GM19324 (cell line): ENCODE measurements around the gene MLLT10.
A peak's percentile ranks its signal among the peaks of the same experiment; 100 is the strongest.
"Not testable (repeated sequence)": the region's sequence is repeated elsewhere in the genome, so short reads cannot be mapped to it uniquely, and the experiment has no call there.

Source experiments
- ATAC-seq: cut with Tn5 transposase; IDR thresholded peaks from one replicate; pipeline ENCODE4 v1.9.1; 2021; ENCODE audit warnings: mild to moderate bottlenecking, moderate library complexity; ENCODE audit not compliant: unreplicated experiment, low FRiP score

MLLT10 gene

DNA sequence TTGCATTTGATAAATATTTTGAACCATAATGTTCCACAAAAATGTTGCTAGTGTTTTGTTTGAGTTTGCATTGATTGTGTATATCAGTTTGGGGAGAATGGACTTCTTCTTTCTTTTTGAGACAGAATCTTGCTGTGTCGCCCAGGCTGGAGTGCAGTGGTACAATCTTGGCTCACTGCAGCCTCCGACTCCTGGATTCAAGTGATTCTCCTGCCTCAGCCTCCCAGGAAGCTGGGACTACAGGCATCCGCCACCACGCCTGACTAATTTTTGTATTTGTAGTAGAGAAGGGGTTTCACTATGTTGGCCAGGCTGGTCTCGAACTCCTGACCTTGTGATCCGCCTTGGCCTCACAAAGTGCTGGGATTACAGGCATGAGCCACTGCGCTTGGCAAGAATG is 25.0 kb downstream of the MLLT10 start:
- not testable (repeated sequence) for ATAC-seq

DNA sequence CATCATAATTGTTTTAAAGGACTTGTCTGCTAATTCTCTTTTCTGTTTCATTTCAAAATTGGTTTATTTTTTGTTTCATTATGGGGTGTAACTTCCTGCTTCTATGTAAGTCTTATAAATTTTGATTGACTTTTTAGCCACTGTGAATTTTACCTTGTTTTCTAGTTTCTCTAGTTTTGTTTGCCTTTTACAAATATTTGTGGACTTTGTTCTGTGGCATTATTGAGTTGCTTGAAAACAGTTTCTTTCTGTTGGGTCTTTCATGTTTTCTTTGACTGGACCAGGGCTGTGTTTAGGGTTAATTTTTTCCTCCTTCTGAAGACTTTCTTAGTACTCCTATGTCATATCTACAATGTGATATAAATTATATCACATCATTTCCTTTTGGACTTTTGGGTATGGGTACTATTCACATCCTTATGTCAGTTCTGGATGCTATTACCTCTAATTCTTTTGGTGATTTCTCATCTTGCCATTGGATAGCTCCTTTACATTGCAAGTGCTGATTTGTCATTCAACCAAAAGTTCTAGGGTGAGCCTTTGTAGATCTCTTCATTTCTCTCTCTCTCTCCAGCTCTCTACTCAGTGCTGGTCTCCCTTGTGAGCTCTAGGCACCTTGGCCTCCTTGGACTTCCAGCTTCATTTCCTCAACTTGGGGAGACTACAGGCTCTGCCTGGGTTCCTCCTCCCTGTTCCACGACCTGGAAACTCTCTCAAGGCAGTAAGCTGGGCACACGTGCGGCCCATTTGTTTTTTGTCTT is 36.9 kb downstream of the MLLT10 start:
- ATAC-seq, result no peak

DNA sequence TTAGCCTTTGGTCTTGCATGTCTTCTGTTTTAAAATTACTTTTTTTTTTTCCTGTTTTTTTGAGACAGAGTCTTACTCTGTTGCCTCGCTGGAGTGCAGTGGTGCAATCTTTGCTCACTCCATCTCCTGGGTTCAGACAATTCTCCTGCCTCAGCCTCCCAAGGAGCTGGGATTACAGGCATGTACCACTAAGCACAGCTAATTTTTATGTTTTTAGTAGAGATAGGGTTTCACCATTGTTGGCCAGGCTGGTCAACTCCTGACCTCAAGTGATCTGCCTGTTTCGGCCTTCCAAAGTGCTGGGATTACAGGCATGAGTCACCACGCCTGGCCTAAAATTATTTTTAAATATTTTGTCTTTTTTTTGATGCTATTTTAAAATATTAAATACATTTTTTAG is 38.5 kb downstream of the MLLT10 start:
- ATAC-seq, result no peak

DNA sequence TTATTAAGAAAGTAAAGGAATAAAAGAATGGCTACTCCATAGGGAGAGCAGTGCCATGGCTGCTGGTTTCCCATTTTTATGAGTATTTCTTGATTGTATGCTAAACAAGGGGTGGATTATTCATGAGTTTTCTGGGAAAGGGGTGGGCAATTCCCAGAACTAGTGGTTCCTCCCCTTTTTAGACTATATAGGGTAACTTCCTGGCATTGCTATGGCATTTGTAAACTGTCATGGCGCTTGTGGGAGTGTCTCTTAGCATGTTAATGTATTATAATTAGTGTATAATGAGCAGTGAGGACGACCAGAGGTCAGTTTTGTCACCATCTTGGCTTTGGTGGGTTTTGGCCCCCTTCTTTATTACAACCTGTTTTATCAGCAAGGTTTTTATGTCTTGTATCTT is 40.5 kb downstream of the MLLT10 start:
- ATAC-seq, result not testable (repeated sequence)

DNA sequence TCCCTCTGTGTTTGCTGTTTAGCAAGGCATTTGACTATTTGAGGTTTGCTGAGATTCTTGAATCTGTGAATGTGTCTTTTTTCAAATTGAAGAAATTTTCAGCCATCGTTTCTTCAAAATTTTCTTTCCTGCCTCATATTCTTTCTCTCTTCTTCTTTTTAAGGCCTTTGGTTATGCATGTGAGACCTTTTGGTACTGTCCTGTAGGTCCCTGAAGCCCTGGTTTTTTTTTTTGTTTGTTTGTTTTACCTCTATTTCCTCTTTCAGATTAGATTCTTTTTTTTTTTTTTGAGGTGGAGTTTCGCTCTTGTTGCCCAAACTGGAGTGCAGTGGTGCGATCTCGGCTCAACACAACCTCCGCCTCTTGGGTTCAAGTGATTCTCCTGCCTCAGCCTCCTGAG is 45.3 kb downstream of the MLLT10 start:
- ATAC-seq, result no peak

DNA sequence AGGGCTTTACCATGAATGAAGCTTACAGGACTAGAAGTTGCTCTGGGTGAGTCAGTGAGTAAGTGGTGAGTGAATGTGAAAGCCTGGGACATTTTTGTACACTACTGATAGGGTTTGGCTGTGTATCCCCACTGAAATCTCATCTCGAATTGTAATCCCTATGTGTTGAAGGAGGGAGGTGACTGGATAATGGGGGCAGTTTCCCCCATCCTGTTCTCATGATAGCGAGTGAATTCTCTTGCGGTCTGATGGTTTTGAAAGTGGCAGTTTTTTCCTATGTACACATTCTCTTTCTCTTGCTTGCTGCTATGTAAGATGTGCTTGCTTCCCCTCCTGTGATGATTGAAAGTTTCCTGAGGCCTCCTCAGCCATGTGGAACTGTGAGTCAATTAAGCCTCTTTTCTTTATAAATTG is 47.4 kb downstream of the MLLT10 start:
- not testable (repeated sequence) for ATAC-seq

DNA sequence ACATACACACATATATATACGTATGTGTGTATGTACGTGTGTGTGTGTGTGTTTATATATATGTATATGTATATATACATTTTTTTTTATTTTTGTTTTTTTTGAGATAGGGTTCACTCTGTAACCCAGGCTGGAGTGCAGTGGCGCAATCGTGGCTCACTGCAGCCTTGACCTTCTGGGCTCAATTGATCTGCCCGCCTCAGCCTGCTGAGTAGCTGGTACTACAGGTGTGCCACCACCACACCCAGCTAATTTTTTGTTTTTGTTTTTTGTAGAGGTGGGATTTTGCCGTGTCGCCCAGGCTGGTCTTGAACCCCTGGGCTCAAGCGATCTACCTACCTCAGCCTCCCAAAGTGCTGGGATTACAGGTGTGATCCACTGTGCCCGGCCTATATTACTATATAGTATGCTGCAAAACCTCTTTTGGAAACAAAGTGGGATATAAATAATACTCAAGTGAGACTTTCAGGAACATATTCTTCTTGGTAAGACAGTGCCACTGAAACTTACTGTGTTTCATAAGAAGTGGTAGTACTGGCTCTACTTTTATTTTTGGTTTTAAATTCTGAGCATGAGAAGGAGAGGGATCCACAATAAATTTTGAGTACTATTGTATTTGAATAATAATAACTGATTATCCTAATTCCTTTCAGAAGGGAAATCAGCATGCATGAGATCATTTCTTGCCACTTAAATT is 51.0 kb downstream of the MLLT10 start:
- peak; percentile 49 for ATAC-seq

DNA sequence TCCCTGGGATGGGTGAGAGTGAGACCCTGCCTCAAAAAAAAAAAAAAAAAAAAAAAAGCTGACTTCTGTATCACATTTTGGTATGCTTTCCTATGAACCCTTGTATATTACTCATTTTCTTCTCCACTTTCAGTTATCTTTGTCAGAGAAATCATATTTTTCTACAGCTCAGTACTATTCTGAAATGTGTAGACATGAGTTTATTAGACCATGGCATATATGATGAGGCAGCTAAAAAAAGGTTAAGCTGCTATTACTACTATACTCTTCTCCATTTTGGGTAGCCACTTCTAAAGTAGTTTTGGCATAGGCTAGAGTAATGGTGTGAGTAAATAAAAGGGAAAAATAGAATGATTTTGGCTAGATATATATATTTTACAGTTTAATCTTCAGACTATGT is 53.4 kb downstream of the MLLT10 start:
- ATAC-seq, result no peak

DNA sequence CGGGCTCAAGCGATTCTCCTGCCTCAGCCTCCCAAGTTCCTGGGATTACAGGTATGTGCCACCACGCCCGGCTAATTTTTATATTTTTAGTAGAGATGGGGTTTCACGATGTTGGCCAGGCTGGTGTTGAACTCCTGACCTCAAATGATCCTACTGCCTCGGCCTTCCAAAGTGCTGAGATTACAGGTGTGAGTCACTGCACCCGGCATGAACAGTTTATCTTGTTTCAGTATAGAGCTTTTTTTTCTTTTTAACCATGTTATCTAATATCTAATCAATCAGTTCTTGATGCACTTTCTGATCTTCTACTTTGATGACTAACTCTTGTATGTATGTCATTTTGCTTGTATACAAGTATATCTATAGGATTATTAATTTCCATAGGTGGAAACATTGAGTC is 54.1 kb downstream of the MLLT10 start:
- not testable (repeated sequence) for ATAC-seq

DNA sequence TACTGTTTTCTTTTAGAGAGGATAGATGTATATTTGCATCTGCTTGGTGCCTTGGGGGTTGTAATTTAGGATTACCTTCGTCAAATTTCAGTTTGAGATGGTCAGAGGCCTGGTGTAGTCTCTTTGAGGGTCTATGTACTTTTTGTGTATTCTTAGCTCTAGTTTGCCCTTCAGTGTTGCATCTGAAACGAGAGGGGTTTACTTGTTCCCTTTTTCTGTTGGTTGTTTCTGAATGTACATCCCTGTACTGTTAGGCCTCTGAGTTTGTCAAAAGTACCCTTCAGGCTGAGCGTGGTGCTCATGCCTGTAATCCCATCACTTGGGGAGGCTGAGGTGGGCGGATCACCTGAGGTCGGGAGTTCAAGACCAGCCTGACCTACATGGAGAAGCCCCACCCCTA is 60.0 kb downstream of the MLLT10 start:
- no peak for ATAC-seq

DNA sequence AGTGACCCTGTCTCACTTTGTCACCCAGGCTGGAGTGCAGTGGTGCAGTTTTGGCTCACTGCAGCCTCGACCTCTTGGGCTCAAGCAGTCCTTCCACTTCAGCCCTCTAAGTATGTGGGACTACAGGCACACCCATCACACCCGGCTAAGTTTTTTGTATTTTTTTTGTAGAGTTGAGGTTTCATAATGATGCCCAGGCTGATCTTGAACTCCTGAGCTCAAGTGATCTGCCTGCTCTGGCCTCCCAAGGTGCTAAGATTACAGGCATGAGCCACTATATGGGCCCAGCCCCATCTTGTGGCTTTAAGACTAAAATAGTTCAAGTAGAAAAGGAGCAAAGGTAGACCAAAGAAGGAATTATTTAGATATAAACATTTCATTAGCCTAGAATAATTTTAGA is 65.5 kb downstream of the MLLT10 start:
- no peak for ATAC-seq

DNA sequence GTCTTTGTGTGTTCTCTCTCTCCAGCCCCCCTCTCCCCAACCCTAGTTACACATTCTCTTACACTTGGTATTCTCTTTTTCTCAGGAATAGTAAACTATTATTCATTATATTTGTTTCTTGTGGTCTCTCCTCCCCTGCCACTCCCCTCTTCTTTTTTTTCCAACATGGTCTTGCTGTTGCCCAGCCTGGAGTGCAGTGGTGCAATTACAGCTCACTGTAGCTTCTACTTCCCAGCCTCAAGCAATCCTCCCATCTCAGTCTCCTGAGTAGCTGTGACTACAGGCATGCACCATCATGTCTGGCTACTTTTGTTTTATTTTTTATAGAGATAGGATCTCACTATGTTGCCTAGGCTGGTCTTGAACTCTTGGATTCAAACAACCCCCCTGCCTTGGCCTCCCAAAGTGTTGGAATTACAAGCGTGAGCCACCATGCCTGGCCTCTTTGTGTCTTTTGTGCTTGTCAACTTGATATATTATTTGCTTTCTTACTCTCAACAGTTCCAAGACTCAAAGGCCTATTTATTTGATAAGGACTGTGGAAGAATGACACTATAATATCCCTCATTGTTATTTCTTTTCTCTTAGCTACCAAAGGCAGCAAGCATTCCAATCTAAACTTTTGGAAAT is 66.9 kb downstream of the MLLT10 start:
- no peak for ATAC-seq

DNA sequence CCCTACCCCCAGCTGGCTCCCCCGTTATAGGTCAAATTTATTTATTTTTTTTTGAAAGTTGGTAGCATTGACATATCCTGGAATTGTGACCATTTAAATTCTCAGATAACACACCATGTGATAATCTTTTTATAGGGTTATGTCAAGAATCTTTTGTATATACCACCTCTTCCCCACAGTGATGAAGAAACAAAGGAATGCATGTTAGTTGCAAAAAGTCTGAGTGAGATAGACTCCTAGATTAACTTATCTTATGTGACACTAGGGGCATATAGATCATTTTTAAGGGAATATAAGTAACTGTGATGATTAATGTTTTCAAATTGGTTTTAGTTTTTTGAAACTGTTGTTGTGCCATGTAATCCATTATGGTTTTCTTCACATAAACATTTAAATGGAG is 68.3 kb downstream of the MLLT10 start:
- ATAC-seq, result no peak

DNA sequence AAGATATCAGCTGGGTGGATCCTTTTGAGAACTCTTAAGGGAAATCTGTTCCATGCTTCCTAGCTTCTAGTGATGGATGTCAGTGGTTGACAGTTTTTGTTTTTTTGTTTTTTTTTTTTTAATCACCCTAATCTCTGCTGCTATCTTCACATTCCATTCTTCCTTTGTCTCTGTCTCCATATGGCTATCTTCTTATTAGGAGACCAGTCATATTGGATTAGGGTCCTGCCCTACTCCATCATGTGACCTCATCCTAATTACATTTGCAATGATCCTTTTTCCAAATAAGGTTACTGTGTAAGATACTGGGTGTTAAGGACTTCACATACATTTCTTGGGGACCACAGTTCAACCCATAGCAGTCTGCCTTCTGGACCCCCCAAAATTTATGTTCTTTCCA is 69.7 kb downstream of the MLLT10 start:
- no peak for ATAC-seq

DNA sequence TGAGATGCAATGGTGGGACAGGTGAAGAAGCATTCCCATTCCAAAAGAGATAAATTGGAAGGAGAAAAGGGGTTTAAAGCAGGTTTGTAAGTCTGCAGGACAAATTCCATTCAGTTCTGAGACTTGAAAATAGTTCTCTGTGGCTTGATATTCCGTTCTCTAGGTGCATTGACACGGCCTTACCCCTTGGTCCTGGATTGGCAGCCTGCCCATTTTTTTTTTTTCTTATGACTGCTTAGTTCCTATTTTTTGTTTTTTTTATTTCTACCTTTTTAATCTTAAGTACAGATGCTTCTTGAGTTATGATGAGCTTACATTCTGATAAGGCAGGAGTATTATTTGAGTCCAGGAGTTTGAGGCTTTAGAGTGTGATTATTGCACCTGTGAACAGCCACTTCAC is 70.6 kb downstream of the MLLT10 start:
- no peak for ATAC-seq

DNA sequence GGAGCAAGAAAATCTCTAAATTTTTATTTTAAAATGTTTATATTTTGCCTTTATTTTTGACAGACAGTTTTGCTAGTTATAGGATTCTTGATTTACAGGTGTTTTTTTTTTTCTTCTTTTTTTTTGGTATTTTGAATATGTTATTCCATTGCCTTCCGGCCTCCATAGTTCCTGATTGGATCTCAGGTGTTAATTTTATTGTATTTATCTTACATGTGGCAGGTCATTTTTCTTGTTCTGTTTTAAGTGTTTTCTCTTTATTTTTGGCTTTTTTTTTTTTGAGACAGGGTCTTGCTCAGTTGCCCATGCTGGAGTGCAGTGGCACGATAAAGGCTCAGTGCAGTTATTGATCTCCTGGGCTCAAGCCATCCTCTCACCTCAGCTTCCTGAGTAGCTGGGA is 73.9 kb downstream of the MLLT10 start:
- no peak for ATAC-seq

DNA sequence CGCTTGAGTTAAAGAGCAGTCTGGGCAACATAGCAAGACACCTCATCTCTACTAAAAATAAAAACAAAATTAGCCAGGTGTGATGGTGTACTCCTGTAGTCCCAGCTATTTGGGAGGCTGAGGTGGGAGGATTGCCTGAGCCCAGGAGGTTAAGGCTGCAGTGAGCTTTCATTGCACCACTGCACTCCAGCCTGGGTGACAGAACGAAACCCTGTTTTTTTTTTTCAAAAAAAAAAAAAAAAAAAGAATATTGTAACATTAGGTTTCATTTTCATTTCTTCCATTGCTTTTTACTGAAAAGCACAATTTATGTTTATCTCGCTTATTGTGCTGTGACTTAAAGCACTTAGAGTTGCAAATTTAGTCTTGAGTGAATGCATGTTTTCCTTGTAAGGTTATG is 80.0 kb downstream of the MLLT10 start:
- ATAC-seq, result no peak

DNA sequence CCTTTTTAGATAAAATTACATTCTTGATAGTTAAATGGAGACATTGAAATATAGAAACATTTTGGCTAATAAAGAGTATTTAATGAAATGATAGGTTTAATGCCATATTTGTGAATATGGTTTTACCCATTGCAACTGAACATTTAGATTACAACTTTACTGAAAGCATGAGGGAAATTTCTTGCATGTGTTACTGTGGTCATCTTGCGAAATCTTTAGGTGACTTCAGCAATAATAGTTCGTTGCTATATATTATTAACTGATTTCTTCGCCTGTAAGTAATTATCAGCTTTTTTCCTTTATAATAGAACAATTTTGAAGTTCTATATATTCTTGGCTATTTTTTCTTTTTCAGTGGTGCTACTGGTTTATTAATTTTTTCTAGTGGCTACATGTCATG is 83.2 kb downstream of the MLLT10 start:
- no peak for ATAC-seq

DNA sequence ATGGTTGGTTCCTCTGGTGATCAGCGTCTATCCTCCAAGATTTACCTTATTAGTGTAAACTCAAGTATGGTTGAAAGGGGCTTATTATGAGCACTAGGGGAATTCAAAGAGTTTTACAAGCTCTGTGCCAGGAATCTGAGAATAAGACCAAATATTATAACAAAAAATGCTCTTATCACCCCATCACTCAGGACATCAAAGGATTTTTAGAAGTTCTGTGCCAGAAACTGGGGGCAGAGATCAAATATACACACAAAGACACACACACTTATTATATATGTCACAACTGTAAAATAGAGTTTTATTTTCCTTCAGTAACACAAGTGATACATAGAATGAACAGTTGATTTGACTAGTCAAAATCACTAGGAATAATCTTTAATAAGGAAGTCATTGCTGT is 89.3 kb downstream of the MLLT10 start:
- no peak for ATAC-seq

DNA sequence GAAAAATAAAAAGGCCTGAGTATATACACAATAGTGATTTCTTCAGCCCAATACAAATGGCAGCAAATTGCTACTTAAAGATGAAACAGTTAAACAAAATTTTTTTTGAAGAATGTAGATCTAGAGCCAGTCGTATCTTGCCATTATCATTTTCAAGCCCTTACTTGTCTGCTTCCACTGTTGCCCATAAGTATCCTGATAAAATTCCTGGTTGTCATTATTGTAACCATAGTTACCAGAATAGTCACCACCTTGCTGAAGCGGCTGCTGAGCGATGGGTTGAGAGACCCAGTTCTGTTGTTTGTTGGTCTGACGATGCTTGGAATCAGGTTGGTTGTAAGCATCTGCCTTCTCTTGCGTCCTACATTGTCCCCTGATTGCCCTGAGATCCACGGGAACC is 90.4 kb downstream of the MLLT10 start:
- ATAC-seq, result not testable (repeated sequence)

DNA sequence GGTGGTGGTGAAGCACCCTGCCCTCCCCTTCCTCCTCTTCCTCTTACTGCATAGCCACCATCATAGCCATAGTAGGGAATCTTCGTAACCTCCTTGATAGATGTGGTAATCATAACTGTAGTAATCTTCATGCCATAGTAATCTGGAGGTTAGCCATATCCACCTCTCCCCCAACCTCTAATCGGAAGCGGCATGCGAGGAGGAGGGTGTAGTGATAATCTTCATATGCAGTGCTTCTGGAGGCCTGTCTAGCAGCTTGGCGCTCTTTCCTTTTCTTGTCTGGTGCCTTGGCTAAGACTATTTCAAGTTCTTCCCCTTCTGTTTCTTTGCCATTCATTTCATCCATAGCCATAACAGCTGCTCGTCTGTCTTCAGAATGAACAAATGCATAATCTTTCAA is 90.9 kb downstream of the MLLT10 start:
- ATAC-seq, result no peak
